GM21447 (cell line): Measurements from ENCODE around the gene XAB2.
"Not testable (repeated sequence)": the region's sequence is repeated elsewhere in the genome, so short reads cannot be mapped to it uniquely, and the experiment has no call there.

Experiments
- ATAC-seq: cut with Tn5 transposase; IDR thresholded peaks from one replicate; pipeline ENCODE4 v1.9.1; 2021; ENCODE audit not compliant: unreplicated experiment

XAB2 gene

GRCh38 chr19:7582446-7582845, 46.9 kb downstream of the XAB2 start:
- no peak for ATAC-seq

DNA sequence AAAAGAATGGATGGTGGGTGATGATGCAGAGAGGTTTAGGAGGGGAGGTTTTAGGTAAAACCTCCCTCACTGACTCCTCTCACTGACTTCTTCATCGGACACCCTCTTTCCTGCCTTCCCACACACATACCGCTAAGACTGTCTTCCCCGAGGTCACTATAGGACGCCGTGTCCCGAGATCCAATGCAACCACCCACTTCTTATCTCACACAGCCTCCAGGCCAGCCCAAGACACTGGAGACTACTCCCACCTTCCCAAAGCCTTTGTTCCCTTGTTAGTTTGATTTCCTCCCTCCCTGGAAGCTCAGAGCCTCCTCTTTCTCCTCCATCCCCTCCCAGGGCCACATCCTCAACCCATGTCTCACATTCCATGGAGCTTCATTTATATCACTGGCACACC, 50.2 kb downstream of the XAB2 start:
- ATAC-seq: no peak

- ATAC-seq: no peak
These were observed 51.2 kb downstream of the XAB2 start for GRCh38 chr19:7578127-7578526.

DNA sequence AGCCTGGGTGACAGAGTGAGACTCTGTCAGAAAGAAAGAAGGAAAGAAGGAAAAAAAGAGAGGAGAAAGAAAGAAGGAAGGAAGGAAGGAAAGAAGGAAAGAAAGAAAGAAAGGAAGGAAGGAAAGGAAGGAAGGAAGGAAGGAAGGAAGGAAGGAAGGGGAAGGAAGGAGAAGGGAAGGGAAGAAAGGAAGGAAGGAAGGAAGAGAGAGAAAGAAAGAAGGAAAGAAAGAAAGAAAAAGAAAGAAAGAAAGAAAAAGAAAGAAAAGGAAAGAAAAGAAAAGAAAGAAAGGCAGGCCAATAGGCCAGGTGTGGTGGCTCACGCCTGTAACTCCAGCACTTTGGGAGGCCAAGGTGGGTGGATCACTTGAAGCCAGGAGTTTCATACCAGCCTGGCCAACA, 51.9 kb downstream of the XAB2 start:
- not testable (repeated sequence) for ATAC-seq

GRCh38 chr19:7575434-7576040, 53.8 kb downstream of the XAB2 start:
- no peak for ATAC-seq

GRCh38 chr19:7570761-7571160, 58.6 kb downstream of the XAB2 start:
- ATAC-seq: no peak
